ENCODE measurements around the gene PIP5K1C. TPM values are rescaled to one million over a fixed set of nuclear protein-coding genes. Genes with fewer than 3 reads are reported as not detected.

The PIP5K1C gene
- 23.7 and 27.2 TPM in 2 replicates for total RNA-seq

GRCh38 chr19:3700242-3701032, at the start of gene PIP5K1C:
TSS of gene PIP5K1C (minus strand) at chr19:3700468. CDS start at chr19:3700390, 78 bp downstream.

GRCh38 chr19:3708207-3708931, 8.1 kb upstream of the PIP5K1C start, which contains the start of gene TJP3:
TSS of gene TJP3 (plus strand) at chr19:3708384. CDS start at chr19:3728433, 20,049 bp downstream.

GRCh38 chr19:3626473-3627350, 73.6 kb downstream of the PIP5K1C start, which contains the start of gene CACTIN:
TSS of gene CACTIN (minus strand) at chr19:3626790. CDS start at chr19:3626762, 28 bp downstream.

GRCh38 chr19:3606690-3607289, 93.5 kb downstream of the PIP5K1C start, which contains the start of gene TBXA2R:
TSS of gene TBXA2R (minus strand) at chr19:3606875. CDS start at chr19:3600634, 6,241 bp downstream.

DNA sequence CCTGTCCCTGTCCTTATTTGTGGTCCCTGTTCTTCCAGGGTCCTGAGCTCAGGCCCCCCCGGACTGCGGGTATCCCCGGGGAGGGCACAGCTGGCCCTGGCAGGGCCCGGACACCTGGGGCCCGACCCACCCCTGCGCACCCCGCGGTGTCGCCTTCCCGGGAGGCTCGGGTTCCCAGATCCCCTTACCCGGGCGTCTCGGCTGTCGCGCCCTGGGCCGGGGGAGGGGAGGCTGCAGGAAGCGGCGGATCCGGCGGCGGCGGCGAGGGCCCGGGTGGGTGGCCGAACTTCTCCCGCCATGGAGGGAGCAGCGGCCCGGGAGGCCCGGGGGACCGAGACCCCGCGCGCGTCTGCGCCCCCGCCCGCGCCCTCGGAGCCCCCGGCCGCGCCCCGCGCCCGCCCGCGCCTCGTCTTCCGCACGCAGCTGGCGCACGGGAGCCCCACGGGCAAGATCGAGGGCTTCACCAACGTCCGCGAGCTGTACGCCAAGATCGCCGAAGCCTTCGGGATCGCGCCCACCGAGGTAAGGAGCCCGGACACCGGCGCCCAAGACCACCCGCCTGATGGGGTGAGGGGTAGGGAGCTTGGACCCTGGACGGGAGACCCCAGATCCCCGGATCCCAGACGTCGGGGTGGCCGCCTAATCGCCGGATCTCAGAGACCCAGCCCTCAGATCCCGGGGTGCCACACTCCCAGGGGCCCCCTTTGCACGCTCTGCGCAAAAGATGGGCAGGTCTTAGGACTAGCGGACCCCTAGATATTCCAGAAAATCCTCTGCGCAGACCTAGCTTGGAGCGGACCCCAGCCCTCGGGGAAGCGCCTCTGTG, 114.8 kb downstream of the PIP5K1C start, which contains the start of gene GIPC3:
Gene GIPC3, plus strand, starts transcription at position 178 of the 826 bp plus-strand sequence. Its CDS starts 120 bp downstream, at position 298.

Other genes starting within 250 kb of the PIP5K1C start
- gene SMIM24, start 219.9 kb downstream of the PIP5K1C start, total RNA-seq, result not detected in 2 replicates
- not detected in 2 replicates for gene SMIM44, start 217.0 kb downstream of the PIP5K1C start, total RNA-seq
- gene DOHH, start 199.8 kb downstream of the PIP5K1C start, total RNA-seq, result 24.7 and 31.2 TPM in 2 replicates
- 24.6 and 40.7 TPM in 2 replicates for gene FZR1, start 194.2 kb downstream of the PIP5K1C start, total RNA-seq
- not detected in 2 replicates for gene TEKTIP1, start 161.3 kb downstream of the PIP5K1C start, total RNA-seq
- gene MFSD12, start 142.9 kb downstream of the PIP5K1C start, total RNA-seq, result 74.3 and 83.0 TPM in 2 replicates
- gene HMG20B, start 127.5 kb downstream of the PIP5K1C start, total RNA-seq, result 107 and 118 TPM in 2 replicates
- 0.13 and 1.0 TPM in 2 replicates for gene GIPC3, start 115.0 kb downstream of the PIP5K1C start, total RNA-seq
- gene TBXA2R, start 93.6 kb downstream of the PIP5K1C start, total RNA-seq, result 0.40 and 3.0 TPM in 2 replicates
- 21.3 and 28.7 TPM in 2 replicates for gene CACTIN, start 73.7 kb downstream of the PIP5K1C start, total RNA-seq
- gene TJP3, start 7.9 kb upstream of the PIP5K1C start, total RNA-seq, result 0.26 TPM in 1 of 2 replicates, not detected in the other
- 22.8 and 47.1 TPM in 2 replicates for gene APBA3, start 61.2 kb upstream of the PIP5K1C start, total RNA-seq
- 46.6 and 52.6 TPM in 2 replicates for gene MRPL54, start 62.2 kb upstream of the PIP5K1C start, total RNA-seq
- gene RAX2, start 71.8 kb upstream of the PIP5K1C start, total RNA-seq, result not detected in 2 replicates
- 0.40 TPM in 1 of 2 replicates, not detected in the other for gene MATK, start 85.9 kb upstream of the PIP5K1C start, total RNA-seq
- gene ZFR2, start 168.6 kb upstream of the PIP5K1C start, total RNA-seq, result not detected in 2 replicates
- 0.13 and 3.4 TPM in 2 replicates for gene ATCAY, start 180.2 kb upstream of the PIP5K1C start, total RNA-seq
- gene NMRK2, start 232.6 kb upstream of the PIP5K1C start, total RNA-seq, result not detected in 2 replicates